H1 (cell line): ENCODE data around the gene PRPF40B. TPM values are rescaled to one million over a fixed set of nuclear protein-coding genes. Genes with fewer than 3 reads are reported as not detected.

ENCODE experiments used
- BCL11A ChIP-seq, 2 experiments: IDR thresholded peaks; one replicate each; pipeline ENCODE4 v1.6.1; 2011; ENCODE audit warnings: low read depth in 2 of 2, low read length in 2 of 2, mild to moderate bottlenecking in 2 of 2
- CHD7 ChIP-seq: fragments of 300-600 bp; sonication (generic); IDR thresholded peaks from 2 replicates; pipeline ENCODE4 v1.7.1; 2012; ENCODE audit warnings: low read length, moderate library complexity, mild to moderate bottlenecking, inconsistent platforms; ENCODE audit not compliant: insufficient replicate concordance
- CTBP2 ChIP-seq: IDR thresholded peaks from 2 replicates; pipeline ENCODE4 v1.7.0; 2011; ENCODE audit warnings: borderline replicate concordance, mild to moderate bottlenecking, moderate library complexity, mixed read lengths, low read length; ENCODE audit not compliant: insufficient read depth, insufficient read length
- FOSL1 ChIP-seq: IDR thresholded peaks from 2 replicates; pipeline ENCODE4 v1.6.1; 2011; ENCODE audit warnings: mild to moderate bottlenecking, low read depth, low read length, moderate library complexity; ENCODE audit not compliant: insufficient read depth
- HDAC6 ChIP-seq: IDR thresholded peaks from one replicate; pipeline ENCODE4 v1.7.1; 2012; ENCODE audit warnings: low read depth, mild to moderate bottlenecking, inconsistent platforms, low read length, moderate library complexity
- KDM5A ChIP-seq: fragments of 200-600 bp; IDR thresholded peaks from 2 replicates; pipeline ENCODE4 v1.7.1; 2012; ENCODE audit warnings: mild to moderate bottlenecking, low read length, inconsistent platforms, mixed read lengths
- SAP30 ChIP-seq: fragments of 300-600 bp; sonication (generic); IDR thresholded peaks from 2 replicates; pipeline ENCODE4 v1.7.1; 2012; ENCODE audit warnings: low read length, moderate library complexity, mild to moderate bottlenecking, inconsistent platforms; ENCODE audit not compliant: insufficient read depth, insufficient replicate concordance
- SP1 ChIP-seq: IDR thresholded peaks from 2 replicates; pipeline ENCODE4 v1.6.1; 2011; ENCODE audit warnings: low read depth, low read length
- SP2 ChIP-seq: IDR thresholded peaks from 2 replicates; pipeline ENCODE4 v1.6.1; 2012; ENCODE audit warnings: mild to moderate bottlenecking, low read length, inconsistent platforms
- polyA plus RNA-seq, 7 experiments: library from polyadenylated mRNA; depleted of rRNA in 3 of 7; stranded (reverse) in 5 of 7; unstranded in 2 of 7; fragments of >200 nt in 5 of 7; fragments of 200-250 nt in 2 of 7; gene quantifications; 1 replicate in 5 of 7; 2 replicates in 1 of 7; 4 replicates in 1 of 7; pipeline versions ENCODE4 v1.2.1 to v1.2.3, GENCODE V29; 2011 to 2013; ENCODE audit warnings: missing spikeins in 2 of 7, mixed read lengths in 2 of 7
- total RNA-seq: library from RNA; stranded (reverse); fragmentation: NEBNext Ultra II Directional; extraction: Animal tissue kit (Norgen Biotek cat#: 25700); gene quantifications from 2 replicates; pipeline ENCODE4 v1.2.1, GENCODE V29; 2021

PRPF40B gene
- total and polyA plus RNA-seq, 2 of the 8 experiments (the other 6 are each of a cell fraction or from before 2014, with no cell fraction given), result 14.4 to 24.4 TPM

- no peak for TF ChIP-seq CHD7
- TF ChIP-seq SP2, result no peak
- TF ChIP-seq SAP30, result no peak
- no peak for TF ChIP-seq CTBP2
- TF ChIP-seq KDM5A, result no peak
- TF ChIP-seq SP1, result no peak
- no peak for TF ChIP-seq BCL11A (IDR thresholded peaks at IDR 0.05; ENCODE audit: low read depth in 2 of 2, low read length in 2 of 2)
- no peak for TF ChIP-seq HDAC6
- no peak for TF ChIP-seq FOSL1
These were observed 28.5 kb downstream of the PRPF40B start (continued) for GRCh38 chr12:49651855-49652254.
